Common myeloid progenitor, CD34-positive (primary cell): ENCODE results near the gene F8A2. TPM values are rescaled to one million over a fixed set of nuclear protein-coding genes. Genes with fewer than 3 reads are reported as not detected.
"Not testable (repeated sequence)": the region's sequence is repeated elsewhere in the genome, so short reads cannot be mapped to it uniquely, and the experiment has no call there.

Experiments used
- CTCF ChIA-PET: fragments of 350-600 bp; sonication (Branson Sonifier 250); formaldehyde crosslinking; loops from one replicate; lab custom pipeline; 2021; ENCODE audit warnings: antibody characterized with exemption; lab: Charles Lee
- POLR2A ChIA-PET: fragments of 350-600 bp; sonication (Branson Sonifier 250); formaldehyde crosslinking; loops from one replicate; lab custom pipeline; 2021; ENCODE audit warnings: antibody characterized with exemption; lab: Charles Lee
- DNase-seq, 3 donors: peaks; one replicate each; pipeline versions ENCODE4 v3.0.0 to v3.0.0-alpha.2; 2013
- H3K27ac ChIP-seq, 2 experiments: 1 replicate in 1 of 2; 2 replicates in 1 of 2; pipeline ENCODE4 v1.7.0; 2013; ENCODE audit warnings: inconsistent platforms in 2 of 2, low read length in 2 of 2, mild to moderate bottlenecking in 2 of 2, low read depth in 1 of 2, moderate library complexity in 1 of 2; ENCODE audit not compliant: severe bottlenecking in 2 of 2, insufficient read depth in 1 of 2, poor library complexity in 1 of 2
- H3K27me3 ChIP-seq, 5 experiments: replicated peaks in 2 of 5; 1 replicate in 3 of 5; 2 replicates in 2 of 5; pipeline versions ENCODE4 v1.6.1 to v1.7.0; 2013; ENCODE audit warnings: low read length in 4 of 5, mild to moderate bottlenecking in 2 of 5, moderate library complexity in 2 of 5, inconsistent platforms in 1 of 5; ENCODE audit not compliant: insufficient read depth in 5 of 5, control insufficient read depth in 4 of 5
- H3K36me3 ChIP-seq, 4 experiments: 1 replicate in 2 of 4; 2 replicates in 2 of 4; pipeline versions ENCODE4 v1.6.1 to v1.7.0; 2013; ENCODE audit warnings: low read length in 3 of 4, control low read depth in 1 of 4, mild to moderate bottlenecking in 1 of 4; ENCODE audit not compliant: control insufficient read depth in 4 of 4, insufficient read depth in 4 of 4
- H3K4me1 ChIP-seq, 4 experiments: 1 replicate in 3 of 4; 2 replicates in 1 of 4; pipeline versions ENCODE4 v1.6.1 to v1.7.1; 2013; ENCODE audit warnings: low read length in 3 of 4, mild to moderate bottlenecking in 3 of 4, control low read depth in 1 of 4, inconsistent platforms in 1 of 4, moderate library complexity in 1 of 4; ENCODE audit not compliant: control insufficient read depth in 4 of 4, insufficient read depth in 4 of 4; ENCODE audit errors: control extremely low read depth in 1 of 4
- H3K4me3 ChIP-seq, 7 experiments: 1 replicate in 4 of 7; 2 replicates in 3 of 7; pipeline versions ENCODE4 v1.5.1 to v1.7.0; 2013; ENCODE audit warnings: mild to moderate bottlenecking in 7 of 7, low read length in 6 of 7, moderate library complexity in 6 of 7, inconsistent platforms in 2 of 7, low read depth in 2 of 7, control low read depth in 1 of 7; ENCODE audit not compliant: insufficient read depth in 4 of 7, control insufficient read depth in 1 of 7; ENCODE audit errors: extremely low read depth in 1 of 7
- H3K9me3 ChIP-seq, 5 experiments: 1 replicate in 4 of 5; 2 replicates in 1 of 5; pipeline versions ENCODE4 v1.6.1 to v1.7.1; 2013; ENCODE audit warnings: low read length in 4 of 5, mild to moderate bottlenecking in 2 of 5, inconsistent platforms in 1 of 5, low read depth in 1 of 5, moderate library complexity in 1 of 5; ENCODE audit not compliant: control insufficient read depth in 4 of 5, insufficient read depth in 2 of 5; ENCODE audit errors: control extremely low read depth in 1 of 5
- WGBS: methylation state at CpG from one replicate; pipeline ENCODE4 v1.1.5; 2013; ENCODE audit not compliant: insufficient coverage; 5-methylcytosine and 5-hydroxymethylcytosine counted together
- polyA plus RNA-seq: library from polyadenylated mRNA; unstranded; fragments of 120-200 nt; gene quantifications from one replicate; pipeline ENCODE4 v1.2.1, GENCODE V29; 2013

F8A2 gene
- not detected for polyA plus RNA-seq

- H3K4me3 ChIP-seq, H3K4me1 ChIP-seq, CTCF ChIA-PET, H3K36me3 ChIP-seq, POLR2A ChIA-PET, DNase-seq, H3K9me3 ChIP-seq, H3K27me3 ChIP-seq, H3K27ac ChIP-seq: not testable (repeated sequence)
- WGBS = no CpG with 5 or more reads among the region's 90 CpGs
These were observed at the start of gene F8A2 for GRCh38 chrX:155381843-155382528. F8A2 (plus strand) TSS chrX:155382095; CDS start chrX:155382115, 20 bp downstream.

GRCh38 chrX:155333544-155334100, 48.3 kb upstream of the F8A2 start:
- POLR2A ChIA-PET = interaction anchor here (0.7 kb wide), 1 partner anchor 17 kb away, joined by 4 read pairs; no protein-coding TSS in a partner anchor

GRCh38 chrX:155334486-155335336, 47.2 kb upstream of the F8A2 start, which contains the start of gene CLIC2:
CLIC2 (minus strand) TSS chrX:155334614; CDS start chrX:155334427, 187 bp downstream.
- H3K27me3 ChIP-seq = no peaks in the 10 kb centered on the region
- 7% methylated on average over 3 of the region's 5 CpGs for WGBS
- no peaks in the 10 kb centered on the region for H3K9me3 ChIP-seq
- CTCF ChIA-PET = no interaction called here
- H3K4me3 ChIP-seq = peak within 1 kb of the TSS in 4 of 7 experiments; percentile 60 to 78 (median 70)
- DNase-seq = peak; percentile 87 to 97 (median 95)
- H3K4me1 ChIP-seq = peaks cover 0 to 19% (median 1%) of the 10 kb centered on the region in 4 experiments
- no peaks in the 10 kb centered on the region for H3K36me3 ChIP-seq
- POLR2A ChIA-PET = interaction anchor here (0.9 kb wide), 1 partner anchor 119 kb away, joined by 3 read pairs; the partner anchor contains the start of gene VBP1
- peak within 1 kb of the TSS; percentile 69 to 90 for H3K27ac ChIP-seq

More at GRCh38 chrX:155333544-155334100, 48.3 kb upstream of the F8A2 start:
- no peaks in the 10 kb centered on the region for H3K9me3 ChIP-seq
- DNase-seq = peak in 2 of 3 donors; percentile 65 to 72
- H3K27ac ChIP-seq = peak overlapping the region; percentile 69 to 90
- no CpG with 5 or more reads among the region's 2 CpGs for whole genome bisulfite sequencing
- H3K36me3 ChIP-seq = no peaks in the 10 kb centered on the region
- H3K4me3 ChIP-seq = peak overlapping the region in 4 of 7 experiments; percentile 60 to 78 (median 70)
- CTCF ChIA-PET = no interaction called here
- H3K4me1 ChIP-seq = peaks cover 0 to 19% (median 1%) of the 10 kb centered on the region in 4 experiments
- H3K27me3 ChIP-seq = no peaks in the 10 kb centered on the region

GRCh38 chrX:155335337-155335712, 46.6 kb upstream of the F8A2 start:
- H3K36me3 ChIP-seq, CTCF ChIA-PET, H3K27me3 ChIP-seq, H3K9me3 ChIP-seq, H3K4me3 ChIP-seq, POLR2A ChIA-PET, H3K27ac ChIP-seq, DNase-seq: not testable (repeated sequence)
- WGBS = no CpG with 5 or more reads among the region's 1 CpG
- peaks cover 0 to 19% (median 1%) of the 10 kb centered on the region in 4 experiments for H3K4me1 ChIP-seq

DNA sequence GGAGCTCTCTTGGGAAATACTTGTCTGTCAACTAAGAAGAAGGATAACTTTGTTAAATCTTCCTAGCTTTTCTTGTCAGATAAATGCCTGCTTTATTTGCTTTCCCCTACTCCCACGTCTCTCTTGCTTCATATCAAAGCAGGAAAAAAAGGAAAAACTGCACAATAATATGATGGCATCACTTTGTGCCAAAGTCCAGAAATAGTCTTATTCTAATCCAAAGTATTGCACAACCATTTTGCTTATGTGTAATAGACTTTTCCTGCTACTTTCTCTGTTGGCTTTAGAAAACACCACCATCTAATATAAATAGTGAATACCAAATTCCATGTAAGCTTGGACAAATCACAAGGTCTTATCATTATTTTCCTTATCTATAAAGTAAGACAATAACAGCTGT, 36.2 kb upstream of the F8A2 start:
- CTCF ChIA-PET, POLR2A ChIA-PET, H3K27ac ChIP-seq, DNase-seq, H3K36me3 ChIP-seq, H3K4me3 ChIP-seq, H3K4me1 ChIP-seq, H3K27me3 ChIP-seq, H3K9me3 ChIP-seq: not testable (repeated sequence)
- no CpG with 5 or more reads among the region's 1 CpG for WGBS

- H3K9me3 ChIP-seq, H3K27me3 ChIP-seq, CTCF ChIA-PET, H3K4me1 ChIP-seq, POLR2A ChIA-PET, DNase-seq, H3K36me3 ChIP-seq, H3K27ac ChIP-seq, H3K4me3 ChIP-seq: not testable (repeated sequence)
- no CpG with 5 or more reads among the region's 4 CpGs for WGBS
These were observed 32.4 kb upstream of the F8A2 start for GRCh38 chrX:155349448-155349847.
